CD4-positive, alpha-beta T cell treated with Interferon gamma for 1 hour (primary cell): ENCODE data around the gene DIP2C.
"Not testable (repeated sequence)": the region's sequence is repeated elsewhere in the genome, so short reads cannot be mapped to it uniquely, and the experiment has no call there.

ENCODE experiments used
- DNase-seq: peaks from one replicate; pipeline ENCODE4 v3.0.0-alpha.2; 2020

Gene DIP2C

GRCh38 chr10:655184-655583 is 34.3 kb downstream of the DIP2C start:
- DNase-seq = no peak

DNA sequence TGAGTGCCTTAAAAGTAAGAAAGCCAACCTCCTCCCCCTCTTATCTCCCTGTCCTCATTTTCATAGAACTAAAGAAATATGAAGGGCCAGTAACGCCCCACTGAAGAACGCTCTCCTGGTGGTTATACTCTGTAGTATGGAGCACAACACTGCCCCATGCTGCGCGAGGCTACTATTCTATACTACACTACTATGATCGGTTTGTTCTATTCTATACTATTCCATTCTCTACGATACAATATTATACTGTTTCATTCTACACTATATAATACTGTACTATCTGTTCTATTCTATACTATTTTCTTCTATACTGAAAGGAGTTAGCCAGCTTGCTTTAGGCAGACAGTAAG is 34.8 kb downstream of the DIP2C start:
- DNase-seq = no peak

- no peak for DNase-seq
Observed at GRCh38 chr10:653991-654646, 35.3 kb downstream of the DIP2C start.

GRCh38 chr10:652832-653459 is 36.5 kb downstream of the DIP2C start:
- not testable (repeated sequence) for DNase-seq

GRCh38 chr10:652233-652632 is 37.2 kb downstream of the DIP2C start:
- no peak for DNase-seq

- no peak for DNase-seq
Observed at GRCh38 chr10:651692-652091, 37.8 kb downstream of the DIP2C start.

GRCh38 chr10:650886-651615 is 38.4 kb downstream of the DIP2C start:
- DNase-seq = no peak

GRCh38 chr10:650441-650851 is 39.0 kb downstream of the DIP2C start:
- no peak for DNase-seq

DNA sequence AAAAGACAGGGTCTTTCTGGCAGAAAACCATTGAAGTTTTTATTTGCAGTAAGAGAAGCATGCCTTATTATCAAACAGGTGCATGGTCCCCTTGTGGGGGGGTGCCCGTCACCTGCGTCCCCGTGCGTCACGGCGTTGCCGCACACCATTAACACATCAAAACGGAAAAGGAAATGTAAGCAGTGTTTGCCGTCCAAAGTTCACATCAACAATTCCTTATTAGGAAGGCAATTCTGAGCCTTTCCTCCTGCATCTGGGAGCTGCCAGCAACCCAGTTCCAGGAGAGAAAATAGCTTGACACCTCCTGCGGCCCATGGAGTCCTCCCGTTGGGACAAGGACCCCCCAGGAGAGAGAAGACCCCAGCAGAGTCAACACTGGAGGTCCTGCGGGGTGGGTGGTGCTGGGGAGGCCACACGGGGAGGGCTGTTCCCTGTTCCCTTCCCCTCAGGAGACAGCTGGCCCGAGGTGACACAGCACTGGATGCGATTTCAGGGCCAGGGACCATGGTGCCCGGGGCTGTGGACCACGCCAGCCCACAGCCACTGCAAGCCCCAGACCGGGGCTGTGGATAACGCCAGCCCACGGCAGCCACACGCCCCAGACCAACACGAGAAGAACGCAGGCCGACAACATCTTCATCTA is 39.5 kb downstream of the DIP2C start:
- DNase-seq = no peak

DNA sequence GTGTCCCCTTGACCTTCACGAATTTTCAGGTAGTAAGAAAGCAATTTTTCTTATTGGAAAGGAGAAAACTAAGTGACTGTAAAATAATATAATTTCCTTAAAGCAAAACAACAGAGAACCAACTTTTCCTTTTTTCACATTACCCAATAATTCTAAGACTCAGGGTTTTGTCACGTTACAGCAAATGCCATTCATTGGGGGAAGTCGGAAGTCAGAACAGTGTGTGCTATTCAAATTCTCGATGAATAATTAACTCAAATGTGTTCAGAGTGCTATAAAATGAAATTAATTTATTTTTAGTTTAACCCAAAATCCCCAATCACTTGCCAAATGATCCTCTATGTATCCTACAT is 40.0 kb downstream of the DIP2C start:
- no peak for DNase-seq

- DNase-seq = not testable (repeated sequence)
Observed at GRCh38 chr10:647019-647418, 42.4 kb downstream of the DIP2C start.

- no peak for DNase-seq
Observed at GRCh38 chr10:646118-646524, 43.3 kb downstream of the DIP2C start.

GRCh38 chr10:644943-645334 is 44.5 kb downstream of the DIP2C start:
- DNase-seq = no peak

- no peak for DNase-seq
Observed at GRCh38 chr10:644076-644942, 45.2 kb downstream of the DIP2C start.

- no peak for DNase-seq
Observed at GRCh38 chr10:642186-642890, 47.1 kb downstream of the DIP2C start.

GRCh38 chr10:641149-642010 is 48.1 kb downstream of the DIP2C start:
- no peak for DNase-seq

GRCh38 chr10:640673-641045 is 48.8 kb downstream of the DIP2C start:
- no peak for DNase-seq

DNA sequence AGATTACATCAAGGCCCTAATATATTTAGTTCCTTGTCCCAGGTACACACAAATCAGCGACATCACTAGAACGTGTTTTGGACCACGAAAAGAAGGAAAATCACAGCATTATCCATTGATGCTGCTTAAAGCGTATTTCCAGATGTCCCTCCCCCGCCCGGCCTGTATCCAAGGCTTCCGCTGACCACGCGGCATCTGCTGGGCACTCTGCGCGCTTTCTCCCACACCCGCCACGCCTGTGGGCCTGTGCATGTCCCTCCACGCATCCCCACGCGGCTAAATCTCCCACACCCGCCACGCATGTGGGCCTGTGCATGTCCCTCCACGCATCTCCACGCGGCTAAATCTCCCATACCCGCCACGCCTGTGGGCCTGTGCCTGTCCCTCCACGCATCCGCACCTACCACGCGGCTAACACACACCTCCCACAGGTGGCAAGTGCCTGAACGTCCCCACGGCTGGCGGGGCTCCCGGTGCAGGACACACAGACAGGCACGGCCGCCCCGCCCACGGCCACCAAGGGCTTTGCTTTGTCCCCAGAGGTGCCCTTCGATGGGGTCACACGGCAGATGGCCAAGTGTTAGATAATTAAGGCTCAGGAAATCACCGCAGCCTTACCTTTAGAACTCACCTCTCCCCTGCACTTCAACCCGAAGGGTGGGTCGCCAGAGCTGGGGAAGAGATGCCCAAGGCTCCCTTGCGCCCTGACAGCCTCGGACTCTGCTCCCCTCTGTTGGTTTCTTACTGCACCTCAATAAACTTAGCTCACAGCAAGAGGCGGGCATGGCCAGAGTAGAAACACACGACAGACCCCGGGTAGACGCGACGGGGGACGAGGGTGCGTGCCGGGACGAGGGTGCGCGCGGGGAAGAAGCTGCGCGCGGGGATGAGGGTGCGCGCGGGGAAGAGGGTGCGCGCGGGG is 49.5 kb downstream of the DIP2C start:
- DNase-seq = no peak

GRCh38 chr10:639001-639750 is 50.3 kb downstream of the DIP2C start:
- no peak for DNase-seq
